H1 (cell line): Measurements from ENCODE around the gene KIDINS220. TPM values are rescaled to one million over a fixed set of nuclear protein-coding genes. Genes with fewer than 3 reads are reported as not detected.

Source experiments
- CTCF ChIA-PET: fragments of 300-600 bp; sonication (Branson Sonifier 250); formaldehyde crosslinking; loops from one replicate; lab custom pipeline; 2021; ENCODE audit not compliant: partially characterized antibody; lab: Charles Lee
- POLR2A ChIA-PET: fragments of 300-600 bp; sonication (Branson Sonifier 250); formaldehyde crosslinking; loops from one replicate; lab custom pipeline; 2021; ENCODE audit warnings: inconsistent platforms; ENCODE audit not compliant: partially characterized antibody; lab: Charles Lee
- DNase-seq, 2 experiments: peaks; one replicate each; pipeline versions ENCODE4 v3.0.0 to v3.0.0-alpha.2; 2010 to 2022; ENCODE audit warnings: low spot score in 2 of 2, low read depth in 1 of 2, mixed read lengths in 1 of 2
- FAIRE-seq: peaks from 2 replicates; lab custom pipeline; 2011; peaks lifted over from hg19 to GRCh38; lab: Jason Lieb, UNC
- H2AFZ ChIP-seq: 2 replicates; pipeline ENCODE4 v1.8.1; 2012; ENCODE audit warnings: low read length, inconsistent platforms
- H2AK5ac ChIP-seq: 2 replicates; pipeline ENCODE4 v1.6.1; 2013; ENCODE audit warnings: low read depth, low read length
- H2BK120ac ChIP-seq: replicated peaks from 2 replicates; pipeline ENCODE3; 2013; ENCODE audit warnings: low read depth, low read length, inconsistent platforms
- H2BK12ac ChIP-seq: 2 replicates; pipeline ENCODE4 v1.6.1; 2013; ENCODE audit warnings: low read depth, low read length
- H2BK15ac ChIP-seq: 2 replicates; pipeline ENCODE4 v1.6.1; 2013; ENCODE audit warnings: low read length
- H2BK20ac ChIP-seq: 2 replicates; pipeline ENCODE4 v1.6.1; 2013; ENCODE audit warnings: low read length
- H2BK5ac ChIP-seq: 2 replicates; pipeline ENCODE4 v1.6.1; 2013; ENCODE audit warnings: low read depth, low read length
- H3K14ac ChIP-seq: 2 replicates; pipeline ENCODE4 v1.6.1; 2013; ENCODE audit warnings: inconsistent platforms; ENCODE audit not compliant: insufficient read length
- H3K18ac ChIP-seq: 2 replicates; pipeline ENCODE4 v1.6.1; 2013; ENCODE audit warnings: low read length; ENCODE audit errors: extremely low read depth
- H3K23ac ChIP-seq: 2 replicates; pipeline ENCODE4 v1.6.1; 2013; ENCODE audit warnings: inconsistent platforms; ENCODE audit not compliant: insufficient read length
- H3K23me2 ChIP-seq: 2 replicates; pipeline ENCODE4 v1.6.1; 2013; ENCODE audit warnings: low read depth, low read length
- H3K27ac ChIP-seq: 2 replicates; pipeline ENCODE4 v1.6.1; 2011; ENCODE audit warnings: low read depth, low read length, inconsistent platforms
- H3K27me3 ChIP-seq, 4 experiments: replicated peaks in 1 of 4; 1 replicate in 1 of 4; 2 replicates in 3 of 4; pipeline versions ENCODE4 v1.6.1 to v1.8.1; 2011 to 2013; ENCODE audit warnings: low read length in 3 of 4, mild to moderate bottlenecking in 3 of 4, inconsistent platforms in 2 of 4, mixed read lengths in 2 of 4, moderate library complexity in 1 of 4; ENCODE audit not compliant: control insufficient read depth in 3 of 4, insufficient read depth in 3 of 4; ENCODE audit errors: extremely low read depth in 1 of 4
- H3K36me3 ChIP-seq, 4 experiments: 2 replicates each; pipeline versions ENCODE4 v1.6.1 to v1.8.1; 2011 to 2013; ENCODE audit warnings: mild to moderate bottlenecking in 4 of 4, low read length in 3 of 4, moderate library complexity in 2 of 4, control low read depth in 1 of 4, inconsistent platforms in 1 of 4; ENCODE audit not compliant: insufficient read depth in 4 of 4, control insufficient read depth in 2 of 4
- H3K4ac ChIP-seq: replicated peaks from 2 replicates; pipeline ENCODE3; 2013; ENCODE audit warnings: low read length, low read depth, mixed read lengths, inconsistent platforms; ENCODE audit not compliant: insufficient read length
- H3K4me1 ChIP-seq, 4 experiments: replicated peaks in 1 of 4; 1 replicate in 1 of 4; 2 replicates in 3 of 4; pipeline versions ENCODE4 v1.6.1 to v1.8.1; 2011 to 2013; ENCODE audit warnings: low read length in 3 of 4, inconsistent platforms in 2 of 4, mixed read lengths in 1 of 4; ENCODE audit not compliant: insufficient read depth in 4 of 4, control insufficient read depth in 3 of 4
- H3K4me2 ChIP-seq, 2 experiments: 2 replicates each; pipeline versions ENCODE4 v1.6.1 to v1.8.1; 2011 to 2013; ENCODE audit warnings: low read depth in 2 of 2, low read length in 2 of 2, control low read depth in 1 of 2, inconsistent platforms in 1 of 2, mild to moderate bottlenecking in 1 of 2; ENCODE audit not compliant: insufficient read depth in 1 of 2
- H3K4me3 ChIP-seq, 4 experiments: fragments of 200-600, 300-600 bp in 1 of 4; sonication (generic), shearing (Covaris generic), sonication (Bioruptor Twin) in 1 of 4; 2 replicates each; pipeline versions ENCODE4 v1.5.1 to v1.8.1; 2011 to 2016; ENCODE audit warnings: low read length in 4 of 4, low read depth in 3 of 4, control low read depth in 2 of 4, inconsistent platforms in 2 of 4, mild to moderate bottlenecking in 2 of 4, mixed read lengths in 1 of 4, moderate library complexity in 1 of 4; ENCODE audit not compliant: insufficient read depth in 2 of 4; ENCODE audit errors: extremely low read depth in 1 of 4
- H3K56ac ChIP-seq: replicated peaks from 2 replicates; pipeline ENCODE3; 2013; ENCODE audit warnings: low read depth, mild to moderate bottlenecking, mixed read lengths, low read length, inconsistent platforms; ENCODE audit not compliant: insufficient read length
- H3K79me1 ChIP-seq: 2 replicates; pipeline ENCODE4 v1.6.1; 2013; ENCODE audit warnings: low read depth, low read length, control low read depth
- H3K79me2 ChIP-seq, 2 experiments: 2 replicates each; pipeline versions ENCODE4 v1.6.1 to v1.8.1; 2012 to 2013; ENCODE audit warnings: low read length in 2 of 2, mild to moderate bottlenecking in 2 of 2, inconsistent platforms in 1 of 2; ENCODE audit not compliant: insufficient read depth in 2 of 2, control insufficient read depth in 1 of 2
- H3K9ac ChIP-seq, 4 experiments: replicated peaks in 1 of 4; 1 replicate in 1 of 4; 2 replicates in 3 of 4; pipeline versions ENCODE4 v1.6.1 to v1.8.1; 2011 to 2013; ENCODE audit warnings: low read depth in 3 of 4, low read length in 3 of 4, control low read depth in 2 of 4, mild to moderate bottlenecking in 2 of 4, moderate library complexity in 2 of 4, inconsistent platforms in 1 of 4; ENCODE audit errors: extremely low read depth in 1 of 4
- H3K9me3 ChIP-seq, 2 experiments: 2 replicates each; pipeline versions ENCODE4 v1.6.1 to v1.8.1; 2012 to 2013; ENCODE audit warnings: mild to moderate bottlenecking in 2 of 2, moderate library complexity in 2 of 2, control low read depth in 1 of 2, inconsistent platforms in 1 of 2, low read depth in 1 of 2, low read length in 1 of 2, mixed read lengths in 1 of 2; ENCODE audit not compliant: insufficient read depth in 2 of 2
- H4K20me1 ChIP-seq, 2 experiments: replicated peaks in 1 of 2; 2 replicates each; pipeline versions ENCODE3 to v1.8.1; 2011 to 2013; ENCODE audit warnings: inconsistent platforms in 2 of 2, low read length in 2 of 2, mild to moderate bottlenecking in 1 of 2; ENCODE audit not compliant: insufficient read depth in 2 of 2, control insufficient read depth in 1 of 2
- H4K5ac ChIP-seq: 2 replicates; pipeline ENCODE4 v1.6.1; 2013; ENCODE audit warnings: low read length, low read depth, mixed read lengths, inconsistent platforms; ENCODE audit not compliant: insufficient read length
- H4K8ac ChIP-seq: 2 replicates; pipeline ENCODE4 v1.8.0; 2013; ENCODE audit warnings: mild to moderate bottlenecking, moderate library complexity, low read length, inconsistent platforms; ENCODE audit not compliant: insufficient read depth; ENCODE audit errors: extremely low read depth
- H4K91ac ChIP-seq: replicated peaks from 2 replicates; pipeline ENCODE3; 2013; ENCODE audit warnings: low read length, mixed read lengths, inconsistent platforms; ENCODE audit not compliant: insufficient read length
- CEBPB ChIP-seq: IDR thresholded peaks from 2 replicates; pipeline ENCODE4 v1.6.1; 2012; ENCODE audit warnings: low read depth, low read length
- GABPA ChIP-seq: IDR thresholded peaks from 2 replicates; pipeline ENCODE4 v1.6.1; 2011; ENCODE audit warnings: mild to moderate bottlenecking, low read length, moderate library complexity, borderline replicate concordance; ENCODE audit not compliant: insufficient read depth
- KDM5A ChIP-seq: fragments of 200-600 bp; IDR thresholded peaks from 2 replicates; pipeline ENCODE4 v1.7.1; 2012; ENCODE audit warnings: mild to moderate bottlenecking, low read length, inconsistent platforms, mixed read lengths
- RAD21 ChIP-seq, 2 experiments: IDR thresholded peaks in 1 of 2; conservative IDR thresholded peaks in 1 of 2; 2 replicates each; pipeline ENCODE4 v1.6.1; 2011; ENCODE audit warnings: low read depth in 2 of 2, low read length in 2 of 2, improper control_type of control experiment in 1 of 2, inconsistent platforms in 1 of 2, mild to moderate bottlenecking in 1 of 2, moderate library complexity in 1 of 2
- SAP30 ChIP-seq: fragments of 300-600 bp; sonication (generic); IDR thresholded peaks from 2 replicates; pipeline ENCODE4 v1.7.1; 2012; ENCODE audit warnings: low read length, moderate library complexity, mild to moderate bottlenecking, inconsistent platforms; ENCODE audit not compliant: insufficient read depth, insufficient replicate concordance
- ZNF274 ChIP-seq: IDR thresholded peaks from 2 replicates; pipeline ENCODE4 v1.7.0; 2012; ENCODE audit warnings: low read length, borderline replicate concordance; ENCODE audit errors: extremely low read depth
- WGBS, 2 experiments: shearing (Covaris generic) in 1 of 2; methylation state at CpG; one replicate each; pipeline versions ENCODE4 v1.1.6 to v1.1.7; 2013 to 2015; ENCODE audit warnings: low lambda C conversion rate in 2 of 2, mixed read lengths in 2 of 2, inconsistent platforms in 1 of 2, low coverage in 1 of 2, missing lambda C conversion rate in 1 of 2; ENCODE audit not compliant: insufficient replicate concordance in 2 of 2, insufficient coverage in 1 of 2, insufficient read length in 1 of 2; ENCODE audit errors: extremely low coverage in 1 of 2, missing lambda C conversion rate in 1 of 2; 5-methylcytosine and 5-hydroxymethylcytosine counted together
- polyA plus RNA-seq, 7 experiments: library from polyadenylated mRNA; depleted of rRNA in 3 of 7; stranded (reverse) in 5 of 7; unstranded in 2 of 7; fragments of >200 nt in 5 of 7; fragments of 200-250 nt in 2 of 7; gene quantifications; 1 replicate in 5 of 7; 2 replicates in 1 of 7; 4 replicates in 1 of 7; pipeline versions ENCODE4 v1.2.1 to v1.2.3, GENCODE V29; 2011 to 2013; ENCODE audit warnings: missing spikeins in 2 of 7, mixed read lengths in 2 of 7
- total RNA-seq: library from RNA; stranded (reverse); fragmentation: NEBNext Ultra II Directional; extraction: Animal tissue kit (Norgen Biotek cat#: 25700); gene quantifications from 2 replicates; pipeline ENCODE4 v1.2.1, GENCODE V29; 2021
- TF ChIP-seq, protein P1 (sequence below): IDR thresholded peaks from 2 replicates; pipeline ENCODE4 v1.6.1; 2012; ENCODE audit warnings: inconsistent platforms
- TF ChIP-seq, protein P2 (sequence below): IDR thresholded peaks from 2 replicates; pipeline ENCODE4 v1.6.1; 2011; ENCODE audit warnings: low read depth, mild to moderate bottlenecking, low read length; ENCODE audit not compliant: insufficient read depth

Gene KIDINS220
- total and polyA plus RNA-seq, 2 of the 8 experiments (the other 6 are each of a cell fraction or from before 2014, with no cell fraction given) = 21.2 to 27.1 TPM

- Histone ChIP-seq H3K4me2 (peak overlapping the region; percentile 43 to 68; a peak in 3 of 4 replicates), H4K91ac (no peak overlapping the region), H2BK5ac (no peak overlapping the region), H3K56ac (no peak overlapping the region), H3K36me3 (no peaks in the 10 kb centered on the region), H3K79me1 (no peaks in the 10 kb centered on the region), H2BK120ac (no peak overlapping the region), H3K23me2 (no peaks in the 10 kb centered on the region), H3K4me3 (peak overlapping the region in 1 of 4 experiments; percentile 48; a peak in 1 of 8 replicates), H4K5ac (no peak overlapping the region), H3K27ac (no peak overlapping the region), H4K20me1 (no peaks in the 10 kb centered on the region), H3K9me3 (no peaks in the 10 kb centered on the region), H2AFZ (no peak overlapping the region), H2BK12ac (0 out of 2 replicates have a peak overlapping the region, but pooled peaks have one; percentile 63), H3K14ac (no peak overlapping the region), H3K23ac (no peak overlapping the region), H2BK20ac (no peak overlapping the region), H3K4me1 (peaks cover 0 to 4% (median 0%) of the 10 kb centered on the region in 4 experiments; a peak in 3 of 7 replicates), H3K4ac (no peak overlapping the region), H3K27me3 (no peaks in the 10 kb centered on the region), H2BK15ac (no peak overlapping the region), H4K8ac (no peak overlapping the region), H3K18ac (no peak overlapping the region), H3K79me2 (no peaks in the 10 kb centered on the region), H2AK5ac (no peak overlapping the region), H3K9ac (no peak overlapping the region)
- CTCF ChIA-PET = interaction anchor here (0.7 to 2.3 kb wide), 36 partner anchors 10 to 1266 kb away, joined by 3 to 12 read pairs (median 4); no protein-coding TSS in a partner anchor
- POLR2A ChIA-PET = interaction anchor here (0.9 kb wide), 1 partner anchor 12 kb away, joined by 3 read pairs; no protein-coding TSS in a partner anchor
- TF ChIP-seq KDM5A (no peak), GABPA (no peak), ZNF274 (no peak), RAD21 (IDR thresholded peaks at IDR 0.05 in 1 of 2, conservative IDR thresholded peaks at IDR 0.05 in 1 of 2; ENCODE audit: low read depth in 2 of 2, low read length in 2 of 2) (no peak), CEBPB (no peak), SAP30 (no peak)
- TF ChIP-seq, protein P1, sequence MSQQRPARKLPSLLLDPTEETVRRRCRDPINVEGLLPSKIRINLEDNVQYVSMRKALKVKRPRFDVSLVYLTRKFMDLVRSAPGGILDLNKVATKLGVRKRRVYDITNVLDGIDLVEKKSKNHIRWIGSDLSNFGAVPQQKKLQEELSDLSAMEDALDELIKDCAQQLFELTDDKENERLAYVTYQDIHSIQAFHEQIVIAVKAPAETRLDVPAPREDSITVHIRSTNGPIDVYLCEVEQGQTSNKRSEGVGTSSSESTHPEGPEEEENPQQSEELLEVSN = no peak
- TF ChIP-seq, protein P2, sequence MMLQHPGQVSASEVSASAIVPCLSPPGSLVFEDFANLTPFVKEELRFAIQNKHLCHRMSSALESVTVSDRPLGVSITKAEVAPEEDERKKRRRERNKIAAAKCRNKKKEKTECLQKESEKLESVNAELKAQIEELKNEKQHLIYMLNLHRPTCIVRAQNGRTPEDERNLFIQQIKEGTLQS = no peak
- FAIRE-seq (no peak), DNase-seq (no peak)
- WGBS, 2 experiments = 72% methylated on average over 7 of the region's 7 CpGs; no CpG with 5 or more reads in 1 of the 2 experiments
Observed at GRCh38 chr2:8692783-8693156, 144.6 kb downstream of the KIDINS220 start.
